Activated CD4-positive, alpha-beta T cell treated with anti-CD3 and anti-CD28 coated beads for 36 hours (primary cell): ENCODE data around the gene ERGIC1. TPM values are rescaled to one million over a fixed set of nuclear protein-coding genes. Genes with fewer than 3 reads are reported as not detected.

Experiments used
- ATAC-seq: fragments of 200-7000 bp; cut with Tn5 transposase; one replicate; pipeline ENCODE4 v1.10.0; 2021; ENCODE audit warnings: mild to moderate bottlenecking, moderate library complexity
- CTCF ChIA-PET: fragments of 350-600 bp; sonication (Branson Sonifier 250); formaldehyde crosslinking; loops from one replicate; lab custom pipeline; 2021; ENCODE audit warnings: antibody characterized with exemption; lab: Charles Lee
- POLR2A ChIA-PET: fragments of 350-600 bp; sonication (Branson Sonifier 250); formaldehyde crosslinking; loops from one replicate; lab custom pipeline; 2021; ENCODE audit warnings: antibody characterized with exemption, inconsistent platforms; lab: Charles Lee
- DNase-seq: peaks from one replicate; pipeline ENCODE4 v3.0.0-alpha.2; 2020
- H3K27ac Mint-ChIP-seq: one replicate; pipeline ENCODE4 v1.8.0; 2021; ENCODE audit warnings: mixed read lengths
- H3K27me3 Mint-ChIP-seq: one replicate; pipeline ENCODE4 v1.8.0; 2021; ENCODE audit warnings: mixed read lengths
- H3K36me3 Mint-ChIP-seq: one replicate; pipeline ENCODE4 v1.8.0; 2021; ENCODE audit warnings: low read depth, mixed read lengths
- H3K4me1 Mint-ChIP-seq: one replicate; pipeline ENCODE4 v1.8.0; 2021; ENCODE audit warnings: mixed read lengths
- H3K4me3 Mint-ChIP-seq: one replicate; pipeline ENCODE4 v1.8.0; 2021; ENCODE audit warnings: mild to moderate bottlenecking, moderate library complexity, mixed read lengths
- H3K9me3 Mint-ChIP-seq: one replicate; pipeline ENCODE4 v1.8.0; 2021; ENCODE audit warnings: low read depth, mixed read lengths
- intact Hi-C, 2 experiments: fragments of 100-400 bp; cut with DNase I in 1 of 2; cut with micrococcal nuclease in 1 of 2; formaldehyde crosslinking; loops; one replicate each; pipeline versions ENCODE4 v1.14.2 to v1.15.1; 2022 to 2024; cut with DNase I, micrococcal nuclease
- total RNA-seq, 2 experiments: library from RNA; stranded (reverse); gene quantifications; one replicate each; pipeline ENCODE4 v1.2.3, GENCODE V29; 2021

ERGIC1 gene
- total RNA-seq, 2 experiments from 2014 or later = 40.3 to 50.0 TPM

- Mint-ChIP-seq H3K27me3 (no peaks in the 10 kb centered on the region), H3K4me1 (no peaks in the 10 kb centered on the region), H3K4me3 (no peak overlapping the region), H3K27ac (no peak overlapping the region), H3K9me3 (no peaks in the 10 kb centered on the region), H3K36me3 (peaks cover 3% of the 10 kb centered on the region)
- intact Hi-C loops = no loop called here
- POLR2A ChIA-PET = no interaction called here
- CTCF ChIA-PET = interaction anchor here (0.7 to 15.7 kb wide), 3 partner anchors 10 to 233 kb away, joined by 3 to 279 read pairs (median 3); no protein-coding TSS in a partner anchor
- ATAC-seq (no peak), DNase-seq (no peak)
Measured at GRCh38 chr5:172942556-172942955, 108.5 kb downstream of the ERGIC1 start.

- H3K4me3 Mint-ChIP-seq = no peak overlapping the region
- peaks cover 3% of the 10 kb centered on the region for H3K36me3 Mint-ChIP-seq
- H3K9me3 Mint-ChIP-seq = no peaks in the 10 kb centered on the region
- CTCF ChIA-PET = interaction anchor here (0.7 to 15.7 kb wide), 2 partner anchors 234 to 236 kb away, joined by 4 to 279 read pairs; no protein-coding TSS in a partner anchor
- no peak for DNase-seq
- no peak for ATAC-seq
- POLR2A ChIA-PET = no interaction called here
- no peak overlapping the region for H3K27ac Mint-ChIP-seq
- no peaks in the 10 kb centered on the region for H3K4me1 Mint-ChIP-seq
- intact Hi-C loops = no loop called here
- no peaks in the 10 kb centered on the region for H3K27me3 Mint-ChIP-seq
Measured at GRCh38 chr5:172943283-172943841, 109.3 kb downstream of the ERGIC1 start.

- POLR2A ChIA-PET = no interaction called here
- ATAC-seq (no peak), DNase-seq (no peak)
- peaks cover 3% of the 10 kb centered on the region for H3K36me3 Mint-ChIP-seq
- intact Hi-C loops = no loop called here
- no peaks in the 10 kb centered on the region for H3K9me3 Mint-ChIP-seq
- H3K4me3 Mint-ChIP-seq = no peak overlapping the region
- H3K27ac Mint-ChIP-seq = no peak overlapping the region
- H3K4me1 Mint-ChIP-seq = no peaks in the 10 kb centered on the region
- CTCF ChIA-PET = interaction anchor here (0.7 kb wide), 1 partner anchor 237 kb away, joined by 4 read pairs; no protein-coding TSS in a partner anchor
- H3K27me3 Mint-ChIP-seq = no peaks in the 10 kb centered on the region
Measured at GRCh38 chr5:172943906-172944305, 109.9 kb downstream of the ERGIC1 start.

GRCh38 chr5:172944741-172945140 is 110.7 kb downstream of the ERGIC1 start:
- DNase-seq (no peak), ATAC-seq (no peak)
- CTCF ChIA-PET = interaction anchor here (0.6 to 0.7 kb wide), 3 partner anchors 16 to 734 kb away, joined by 3 read pairs; no protein-coding TSS in a partner anchor
- POLR2A ChIA-PET = interaction anchor here (0.7 kb wide), 1 partner anchor 30 kb away, joined by 3 read pairs; no protein-coding TSS in a partner anchor
- Mint-ChIP-seq H3K9me3 (no peaks in the 10 kb centered on the region), H3K4me3 (no peak overlapping the region), H3K4me1 (no peaks in the 10 kb centered on the region), H3K27me3 (no peaks in the 10 kb centered on the region), H3K27ac (no peak overlapping the region), H3K36me3 (peaks cover 3% of the 10 kb centered on the region)
- intact Hi-C loops = no loop called here

GRCh38 chr5:172945151-172945550 is 111.1 kb downstream of the ERGIC1 start:
- Mint-ChIP-seq H3K4me1 (no peaks in the 10 kb centered on the region), H3K27me3 (no peaks in the 10 kb centered on the region), H3K36me3 (peaks cover 3% of the 10 kb centered on the region), H3K9me3 (no peaks in the 10 kb centered on the region), H3K4me3 (no peak overlapping the region), H3K27ac (no peak overlapping the region)
- intact Hi-C loops = no loop called here
- ChIA-PET POLR2A (no interaction called here), CTCF (interaction anchor here (0.6 to 0.7 kb wide), 2 partner anchors 15 to 734 kb away, joined by 3 read pairs; no protein-coding TSS in a partner anchor)
- DNase-seq = no peak
- ATAC-seq = no peak

GRCh38 chr5:172946146-172946545 is 112.1 kb downstream of the ERGIC1 start:
- H3K27ac Mint-ChIP-seq = no peak overlapping the region
- ChIA-PET CTCF (no interaction called here), POLR2A (no interaction called here)
- H3K4me1 Mint-ChIP-seq = no peaks in the 10 kb centered on the region
- H3K36me3 Mint-ChIP-seq = peaks cover 3% of the 10 kb centered on the region
- H3K4me3 Mint-ChIP-seq = no peak overlapping the region
- intact Hi-C loops = no loop called here
- H3K27me3 Mint-ChIP-seq = no peaks in the 10 kb centered on the region
- DNase-seq (no peak), ATAC-seq (no peak)
- H3K9me3 Mint-ChIP-seq = no peaks in the 10 kb centered on the region

GRCh38 chr5:172949426-172949825 is 115.4 kb downstream of the ERGIC1 start:
- Mint-ChIP-seq H3K4me1 (no peaks in the 10 kb centered on the region), H3K36me3 (peaks cover 3% of the 10 kb centered on the region), H3K9me3 (no peaks in the 10 kb centered on the region), H3K27me3 (no peaks in the 10 kb centered on the region), H3K27ac (no peak overlapping the region), H3K4me3 (no peak overlapping the region)
- intact Hi-C loops = no loop called here
- POLR2A ChIA-PET = no interaction called here
- CTCF ChIA-PET = no interaction called here
- no peak for DNase-seq
- no peak for ATAC-seq

- ChIA-PET CTCF (interaction anchor here (0.6 to 1.1 kb wide), 3 partner anchors 235 to 697 kb away, joined by 3 read pairs; no protein-coding TSS in a partner anchor), POLR2A (no interaction called here)
- ATAC-seq (no peak), DNase-seq (no peak)
- intact Hi-C loops = no loop called here
- H3K4me1 Mint-ChIP-seq = no peaks in the 10 kb centered on the region
- no peaks in the 10 kb centered on the region for H3K9me3 Mint-ChIP-seq
- H3K36me3 Mint-ChIP-seq = peaks cover 3% of the 10 kb centered on the region
- H3K27ac Mint-ChIP-seq = no peak overlapping the region
- H3K27me3 Mint-ChIP-seq = no peaks in the 10 kb centered on the region
- no peak overlapping the region for H3K4me3 Mint-ChIP-seq
Measured at GRCh38 chr5:172950176-172950965, 116.3 kb downstream of the ERGIC1 start.

GRCh38 chr5:172951371-172952033 is 117.5 kb downstream of the ERGIC1 start:
- POLR2A ChIA-PET = no interaction called here
- H3K9me3 Mint-ChIP-seq = no peaks in the 10 kb centered on the region
- CTCF ChIA-PET = interaction anchor here (0.5 to 1.1 kb wide), 4 partner anchors 20 to 648 kb away, joined by 3 read pairs; no protein-coding TSS in a partner anchor
- H3K4me1 Mint-ChIP-seq = no peaks in the 10 kb centered on the region
- no peak overlapping the region for H3K27ac Mint-ChIP-seq
- no peaks in the 10 kb centered on the region for H3K27me3 Mint-ChIP-seq
- H3K4me3 Mint-ChIP-seq = no peak overlapping the region
- no peaks in the 10 kb centered on the region for H3K36me3 Mint-ChIP-seq
- ATAC-seq (no peak), DNase-seq (no peak)
- intact Hi-C loops = no loop called here

- POLR2A ChIA-PET = no interaction called here
- Mint-ChIP-seq H3K9me3 (no peaks in the 10 kb centered on the region), H3K27ac (no peak overlapping the region), H3K4me3 (no peak overlapping the region), H3K27me3 (no peaks in the 10 kb centered on the region), H3K36me3 (no peaks in the 10 kb centered on the region), H3K4me1 (no peaks in the 10 kb centered on the region)
- no peak for DNase-seq
- intact Hi-C loops = no loop called here
- CTCF ChIA-PET = interaction anchor here (0.5 to 0.8 kb wide), 2 partner anchors 20 to 457 kb away, joined by 3 read pairs; no protein-coding TSS in a partner anchor
- no peak for ATAC-seq
Measured at GRCh38 chr5:172952034-172952511, 118.0 kb downstream of the ERGIC1 start.
